Thoracic aorta (tissue), 2 donors: ENCODE data around the gene PKD2L1. TPM values are rescaled to one million over a fixed set of nuclear protein-coding genes. Genes with fewer than 3 reads are reported as not detected.

Source experiments
- ATAC-seq: fragments of 150-250 bp; one replicate; pipeline ENCODE4 v1.8.0; 2017; ENCODE audit warnings: low read depth; ENCODE audit not compliant: insufficient number of reproducible peaks, low FRiP score
- DNase-seq: peaks from one replicate; pipeline ENCODE4 v3.0.0-alpha.2; 2020; ENCODE audit warnings: low spot score
- H3K27ac ChIP-seq, 2 donors: fragments of 200-600 bp; sonication (generic); 1 replicate in 1 of 2; 2 replicates in 1 of 2; pipeline ENCODE4 v1.5.1; 2016; ENCODE audit warnings: mild to moderate bottlenecking in 2 of 2, moderate library complexity in 2 of 2
- H3K27me3 ChIP-seq: fragments of 200-600 bp; sonication (generic); replicated peaks from 2 replicates; pipeline ENCODE4 v1.6.0; 2016; ENCODE audit warnings: mild to moderate bottlenecking; ENCODE audit not compliant: insufficient read depth
- H3K36me3 ChIP-seq: fragments of 200-600 bp; sonication (generic); one replicate; pipeline ENCODE4 v1.5.1; 2016
- H3K4me1 ChIP-seq, 2 donors: fragments of 200-600 bp; sonication (generic); 1 replicate in 1 of 2; 2 replicates in 1 of 2; pipeline versions ENCODE4 v1.5.1 to v1.6.0; 2016; ENCODE audit warnings: low read depth in 2 of 2, mild to moderate bottlenecking in 1 of 2; ENCODE audit not compliant: control insufficient read depth in 1 of 2
- H3K4me3 ChIP-seq: fragments of 200-600 bp; sonication (generic); 2 replicates; pipeline ENCODE4 v1.5.1; 2016; ENCODE audit warnings: mild to moderate bottlenecking
- H3K9me3 ChIP-seq: fragments of 200-600 bp; sonication (generic); 2 replicates; pipeline ENCODE4 v1.5.1; 2016
- CTCF ChIP-seq: fragments of 200-600 bp; sonication (generic); IDR thresholded peaks from one replicate; pipeline ENCODE4 v1.5.1; 2019; ENCODE audit warnings: antibody characterized with exemption
- total RNA-seq, 2 donors: library from RNA; depleted of rRNA; stranded (reverse); fragments of >200 nt; gene quantifications; one replicate each; pipeline versions ENCODE4 v1.1.0 to v1.2.3, GENCODE V29; 2016

Gene PKD2L1
- total RNA-seq, 2 donors from 2014 or later = 0.56 TPM; not detected in 1

DNA sequence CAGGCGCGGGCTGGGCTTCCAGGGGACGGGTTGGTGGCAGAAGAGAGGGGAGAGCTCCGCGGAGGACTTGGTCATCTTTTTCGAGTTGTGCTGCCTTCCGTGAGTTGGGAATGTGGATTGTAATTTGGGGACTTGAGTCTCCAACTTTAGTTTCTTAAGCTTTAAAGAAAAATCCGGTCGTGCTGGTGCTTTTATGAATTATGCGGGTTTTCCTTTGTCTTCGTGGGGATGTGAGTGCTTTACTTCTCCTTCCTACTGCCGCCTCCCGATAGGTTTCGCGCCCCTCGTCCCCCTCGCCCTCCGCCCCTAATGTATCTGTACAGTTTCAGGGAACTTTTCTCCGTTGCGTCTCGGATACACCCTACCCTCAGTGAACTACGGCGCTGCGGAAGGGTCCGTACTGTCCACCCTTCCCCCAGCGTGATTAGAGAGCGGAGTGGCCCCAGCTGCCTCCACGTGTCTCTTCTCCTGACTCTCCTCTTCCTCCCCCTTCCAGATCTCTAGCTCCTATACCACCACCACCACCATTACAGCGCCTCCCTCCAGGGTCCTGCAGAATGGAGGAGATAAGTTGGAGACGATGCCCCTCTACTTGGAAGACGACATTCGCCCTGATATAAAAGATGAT, 17.7 kb upstream of the PKD2L1 start:
- peak overlapping the region; percentile 90 for H3K4me3 ChIP-seq
- ATAC-seq = no peak
- H3K9me3 ChIP-seq = no peaks in the 10 kb centered on the region
- peaks cover 0 to 21% of the 10 kb centered on the region in 2 donors for H3K4me1 ChIP-seq
- TF ChIP-seq CTCF = no peak
- H3K36me3 ChIP-seq = no peaks in the 10 kb centered on the region
- peak overlapping the region in 1 of 2 donors; percentile 36 for H3K27ac ChIP-seq
- no peak for DNase-seq
- H3K27me3 ChIP-seq = no peaks in the 10 kb centered on the region

GRCh38 chr10:100346765-100347567, 16.9 kb upstream of the PKD2L1 start, which contains the start of gene SCD:
Gene SCD, plus strand, starts transcription at chr10:100347233. Its CDS starts 272 bp downstream, at chr10:100347505.
- H3K36me3 ChIP-seq = no peaks in the 10 kb centered on the region
- ATAC-seq = peak; percentile 47

DNA sequence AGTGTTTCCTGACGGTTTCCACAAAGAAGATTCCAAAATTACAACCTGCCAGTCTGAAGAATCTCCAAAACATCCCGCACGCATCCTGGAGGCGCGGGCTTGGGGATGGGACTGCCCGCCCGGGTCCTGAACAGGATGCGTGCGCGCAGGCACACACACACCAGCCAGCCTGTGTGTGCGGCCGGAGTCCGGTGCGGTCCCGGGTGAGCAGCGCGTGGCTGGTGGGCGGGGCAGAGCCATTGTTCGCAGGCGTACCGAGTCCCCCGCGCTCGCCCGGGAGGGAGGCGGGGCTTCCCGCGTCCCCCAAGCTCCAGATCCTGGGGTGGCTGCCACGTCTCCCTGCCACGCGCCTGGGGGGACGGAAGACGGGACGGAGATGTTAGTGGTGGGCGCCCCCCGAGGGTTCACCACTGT, 16.3 kb upstream of the PKD2L1 start:
- Histone ChIP-seq H3K4me1 (peaks cover 0 to 21% of the 10 kb centered on the region in 2 donors), H3K9me3 (no peaks in the 10 kb centered on the region), H3K27me3 (no peaks in the 10 kb centered on the region), H3K27ac (peak overlapping the region in 1 of 2 donors; percentile 36), H3K4me3 (peak overlapping the region; percentile 90), H3K36me3 (no peaks in the 10 kb centered on the region)
- no peak for DNase-seq
- TF ChIP-seq CTCF = no peak
- ATAC-seq = peak; percentile 50

More at GRCh38 chr10:100346765-100347567, 16.9 kb upstream of the PKD2L1 start, which contains the start of gene SCD:
- Histone ChIP-seq H3K27me3 (no peaks in the 10 kb centered on the region), H3K4me1 (peaks cover 0 to 21% of the 10 kb centered on the region in 2 donors), H3K4me3 (peak within 1 kb of the TSS; percentile 90), H3K9me3 (no peaks in the 10 kb centered on the region), H3K27ac (peak within 1 kb of the TSS in 1 of 2 donors; percentile 36)
- TF ChIP-seq CTCF = no peak
- peak; percentile 47 for DNase-seq

- no peak for TF ChIP-seq CTCF
- H3K27ac ChIP-seq = peak overlapping the region in 1 of 2 donors; percentile 36
- H3K27me3 ChIP-seq = no peaks in the 10 kb centered on the region
- peaks cover 0 to 21% of the 10 kb centered on the region in 2 donors for H3K4me1 ChIP-seq
- DNase-seq (no peak), ATAC-seq (no peak)
- peak overlapping the region; percentile 90 for H3K4me3 ChIP-seq
- H3K9me3 ChIP-seq = no peaks in the 10 kb centered on the region
- H3K36me3 ChIP-seq = no peaks in the 10 kb centered on the region
Measured at GRCh38 chr10:100345570-100346330, 15.7 kb upstream of the PKD2L1 start.
